HUES64 (cell line): ENCODE results near the gene GOLGA8R.
"Not testable (repeated sequence)": the region's sequence is repeated elsewhere in the genome, so short reads cannot be mapped to it uniquely, and the experiment has no call there.

Experiments used
- H3K27ac ChIP-seq: 2 replicates; pipeline ENCODE4 v1.7.0; 2013; ENCODE audit warnings: low read depth, low read length, inconsistent platforms
- H3K27me3 ChIP-seq: 2 replicates; pipeline ENCODE4 v1.6.1; 2013; ENCODE audit warnings: mild to moderate bottlenecking, low read length; ENCODE audit not compliant: insufficient read depth
- H3K36me3 ChIP-seq: 2 replicates; pipeline ENCODE4 v1.6.1; 2013; ENCODE audit warnings: mild to moderate bottlenecking, low read length; ENCODE audit not compliant: insufficient read depth
- H3K4me1 ChIP-seq: 2 replicates; pipeline ENCODE4 v1.6.1; 2013; ENCODE audit warnings: mild to moderate bottlenecking, low read length, moderate library complexity; ENCODE audit not compliant: insufficient read depth
- H3K4me3 ChIP-seq: 2 replicates; pipeline ENCODE4 v1.5.1; 2013; ENCODE audit warnings: mild to moderate bottlenecking, low read length, moderate library complexity
- H3K9ac ChIP-seq: 2 replicates; pipeline ENCODE4 v1.6.1; 2013; ENCODE audit warnings: mild to moderate bottlenecking, low read depth, low read length
- H3K9me3 ChIP-seq: 2 replicates; pipeline ENCODE4 v1.6.1; 2013; ENCODE audit warnings: low read depth, low read length; ENCODE audit not compliant: insufficient read depth
- WGBS: fragments of 150-250, 120-280 bp; methylation state at CpG from one replicate; pipeline ENCODE4 v1.1.7; 2013; ENCODE audit warnings: missing lambda C conversion rate; 5-methylcytosine and 5-hydroxymethylcytosine counted together

GOLGA8R gene

GRCh38 chr15:30386318-30386887 is 27.7 kb downstream of the GOLGA8R start:
- not testable (repeated sequence) for H3K4me1 ChIP-seq, H3K27ac ChIP-seq, H3K27me3 ChIP-seq, H3K4me3 ChIP-seq, H3K9ac ChIP-seq, H3K9me3 ChIP-seq, H3K36me3 ChIP-seq
- WGBS, result no CpG with 5 or more reads among the region's 6 CpGs

- not testable (repeated sequence) for H3K36me3 ChIP-seq, H3K9ac ChIP-seq
- WGBS, result no CpG with 5 or more reads among the region's 5 CpGs
Observed at GRCh38 chr15:30377082-30377413, 37.0 kb downstream of the GOLGA8R start.

GRCh38 chr15:30376375-30377081 is 37.5 kb downstream of the GOLGA8R start:
- not testable (repeated sequence) for H3K9me3 ChIP-seq
- WGBS, result no CpG with 5 or more reads among the region's 17 CpGs

More at GRCh38 chr15:30377082-30377413, 37.0 kb downstream of the GOLGA8R start:
- not testable (repeated sequence) for H3K9me3 ChIP-seq, H3K27me3 ChIP-seq, H3K27ac ChIP-seq, H3K4me1 ChIP-seq, H3K4me3 ChIP-seq

GRCh38 chr15:30375872-30376271 is 38.2 kb downstream of the GOLGA8R start:
- not testable (repeated sequence) for H3K4me1 ChIP-seq, H3K9me3 ChIP-seq, H3K9ac ChIP-seq, H3K27ac ChIP-seq, H3K36me3 ChIP-seq, H3K4me3 ChIP-seq, H3K27me3 ChIP-seq
- 26% methylated on average over 2 of the region's 4 CpGs for WGBS

More at GRCh38 chr15:30376375-30377081, 37.5 kb downstream of the GOLGA8R start:
- not testable (repeated sequence) for H3K4me3 ChIP-seq, H3K4me1 ChIP-seq, H3K27ac ChIP-seq, H3K27me3 ChIP-seq, H3K36me3 ChIP-seq, H3K9ac ChIP-seq

- not testable (repeated sequence) for H3K27ac ChIP-seq, H3K27me3 ChIP-seq, H3K36me3 ChIP-seq, H3K4me1 ChIP-seq, H3K4me3 ChIP-seq, H3K9me3 ChIP-seq, H3K9ac ChIP-seq
- WGBS, result 97% methylated on average over 3 of the region's 10 CpGs
Observed at GRCh38 chr15:30374862-30375261, 39.2 kb downstream of the GOLGA8R start.

GRCh38 chr15:30368271-30368670 is 45.8 kb downstream of the GOLGA8R start:
- H3K4me1 ChIP-seq, H3K9ac ChIP-seq, H3K27ac ChIP-seq, H3K9me3 ChIP-seq, H3K4me3 ChIP-seq, H3K36me3 ChIP-seq, H3K27me3 ChIP-seq: not testable (repeated sequence)
- WGBS, result no CpG with 5 or more reads among the region's 3 CpGs

GRCh38 chr15:30367246-30367645 is 46.8 kb downstream of the GOLGA8R start:
- H3K4me3 ChIP-seq, H3K36me3 ChIP-seq, H3K9me3 ChIP-seq, H3K9ac ChIP-seq, H3K4me1 ChIP-seq, H3K27ac ChIP-seq, H3K27me3 ChIP-seq: not testable (repeated sequence)
- WGBS, result 94% methylated on average over 11 of the region's 17 CpGs

- not testable (repeated sequence) for H3K4me1 ChIP-seq, H3K9ac ChIP-seq, H3K27me3 ChIP-seq, H3K36me3 ChIP-seq, H3K9me3 ChIP-seq, H3K4me3 ChIP-seq, H3K27ac ChIP-seq
- no CpG with 5 or more reads among the region's 5 CpGs for WGBS
Observed at GRCh38 chr15:30361404-30361803, 52.7 kb downstream of the GOLGA8R start.

GRCh38 chr15:30360990-30361389 is 53.1 kb downstream of the GOLGA8R start:
- not testable (repeated sequence) for H3K27me3 ChIP-seq, H3K36me3 ChIP-seq, H3K9ac ChIP-seq, H3K27ac ChIP-seq, H3K4me3 ChIP-seq, H3K4me1 ChIP-seq, H3K9me3 ChIP-seq
- WGBS, result no CpG with 5 or more reads among the region's 2 CpGs

GRCh38 chr15:30355043-30355442 is 59.0 kb downstream of the GOLGA8R start:
- H3K27me3 ChIP-seq, H3K9ac ChIP-seq, H3K9me3 ChIP-seq, H3K27ac ChIP-seq, H3K4me3 ChIP-seq, H3K4me1 ChIP-seq, H3K36me3 ChIP-seq: not testable (repeated sequence)
- 83% methylated on average over 3 of the region's 6 CpGs for WGBS
